OCI-LY3 (cell line): ENCODE results near the gene MAN1A1.

ENCODE experiments used
- H2AFZ ChIP-seq: fragments of 200-600, 300-600 bp; shearing (Covaris generic); 2 replicates; pipeline ENCODE4 v1.6.0; 2014; ENCODE audit warnings: antibody characterized with exemption, low read depth, low read length
- H3K27ac ChIP-seq: fragments of 200-600, 300-600 bp; sonication (generic); 2 replicates; pipeline ENCODE4 v1.5.1; 2014; ENCODE audit warnings: mild to moderate bottlenecking, low read length, moderate library complexity, mixed read lengths
- H3K27me3 ChIP-seq: fragments of 200-600, 300-600 bp; sonication (generic); 2 replicates; pipeline ENCODE4 v1.6.1; 2014; ENCODE audit warnings: low read depth, low read length, mixed read lengths
- H3K36me3 ChIP-seq: fragments of 200-600, 300-600 bp; sonication (generic); replicated peaks from 2 replicates; pipeline ENCODE3; 2014; ENCODE audit warnings: low read depth, low read length, mixed read lengths
- H3K4me1 ChIP-seq: fragments of 300-600, 200-600 bp; sonication (generic); 2 replicates; pipeline ENCODE4 v1.6.1; 2014; ENCODE audit warnings: low read length, mixed read lengths
- H3K4me2 ChIP-seq: fragments of 200-600, 300-600 bp; sonication (generic); 2 replicates; pipeline ENCODE4 v1.6.1; 2014; ENCODE audit warnings: low read length, mixed read lengths
- H3K4me3 ChIP-seq: fragments of 300-600, 200-600 bp; sonication (generic); 2 replicates; pipeline ENCODE4 v1.5.1; 2014; ENCODE audit warnings: antibody characterized with exemption, mild to moderate bottlenecking, low read length, moderate library complexity
- H3K79me2 ChIP-seq: fragments of 300-600, 200-600 bp; shearing (Covaris generic); 2 replicates; pipeline ENCODE4 v1.6.1; 2014; ENCODE audit warnings: mild to moderate bottlenecking, low read length, mixed read lengths
- H3K9ac ChIP-seq: fragments of 300-600, 200-600 bp; shearing (Covaris generic); 2 replicates; pipeline ENCODE4 v1.6.0; 2014; ENCODE audit warnings: mild to moderate bottlenecking, low read length, moderate library complexity
- H3K9me3 ChIP-seq: fragments of 200-600, 300-600 bp; shearing (Covaris generic); 2 replicates; pipeline ENCODE4 v1.6.1; 2014; ENCODE audit warnings: low read length, mixed read lengths; ENCODE audit not compliant: insufficient read depth
- H4K20me1 ChIP-seq: fragments of 200-600, 300-600 bp; sonication (generic); 2 replicates; pipeline ENCODE4 v1.6.1; 2016; ENCODE audit warnings: low read length, mixed read lengths; ENCODE audit not compliant: insufficient read depth
- CTCF ChIP-seq: fragments of 200-600, 300-600 bp; sonication (generic); IDR thresholded peaks from 2 replicates; pipeline ENCODE4 v1.5.1; 2014; ENCODE audit warnings: antibody characterized with exemption, low read length, low read depth
- EZH2phosphoT487 ChIP-seq: fragments of 200-600 bp; shearing (Covaris generic); IDR thresholded peaks from 2 replicates; pipeline ENCODE4 v1.6.1; 2018; ENCODE audit warnings: antibody characterized with exemption, mixed run types, low read depth

MAN1A1 gene

GRCh38 chr6:119333063-119333609, 16.4 kb downstream of the MAN1A1 start:
- Histone ChIP-seq H2AFZ (no peak overlapping the region), H3K9me3 (no peaks in the 10 kb centered on the region), H3K4me3 (no peak overlapping the region), H3K4me1 (peaks cover 6% of the 10 kb centered on the region), H3K9ac (no peak overlapping the region), H3K27ac (no peak overlapping the region), H3K27me3 (no peaks in the 10 kb centered on the region), H4K20me1 (no peaks in the 10 kb centered on the region), H3K79me2 (no peaks in the 10 kb centered on the region), H3K36me3 (no peaks in the 10 kb centered on the region), H3K4me2 (no peak overlapping the region)
- TF ChIP-seq CTCF (no peak), EZH2phosphoT487 (no peak)

- H3K79me2 ChIP-seq, result no peaks in the 10 kb centered on the region
- no peak overlapping the region for H3K9ac ChIP-seq
- H3K36me3 ChIP-seq, result no peaks in the 10 kb centered on the region
- no peaks in the 10 kb centered on the region for H3K9me3 ChIP-seq
- no peak overlapping the region for H3K4me2 ChIP-seq
- no peak overlapping the region for H3K27ac ChIP-seq
- no peak overlapping the region for H3K4me3 ChIP-seq
- H3K27me3 ChIP-seq, result no peaks in the 10 kb centered on the region
- TF ChIP-seq CTCF, result no peak
- no peak for TF ChIP-seq EZH2phosphoT487
- H4K20me1 ChIP-seq, result no peaks in the 10 kb centered on the region
- H3K4me1 ChIP-seq, result peaks cover 6% of the 10 kb centered on the region
- H2AFZ ChIP-seq, result no peak overlapping the region
Measured at GRCh38 chr6:119331663-119332286, 17.8 kb downstream of the MAN1A1 start.

GRCh38 chr6:119330520-119331113, 18.9 kb downstream of the MAN1A1 start:
- H3K27ac ChIP-seq, result no peak overlapping the region
- no peak overlapping the region for H2AFZ ChIP-seq
- no peaks in the 10 kb centered on the region for H3K9me3 ChIP-seq
- no peaks in the 10 kb centered on the region for H3K36me3 ChIP-seq
- peaks cover 6% of the 10 kb centered on the region for H3K4me1 ChIP-seq
- no peak overlapping the region for H3K4me3 ChIP-seq
- H3K27me3 ChIP-seq, result no peaks in the 10 kb centered on the region
- H4K20me1 ChIP-seq, result no peaks in the 10 kb centered on the region
- H3K4me2 ChIP-seq, result no peak overlapping the region; the same call in 1 of the 2 replicates
- no peaks in the 10 kb centered on the region for H3K79me2 ChIP-seq
- no peak overlapping the region for H3K9ac ChIP-seq
- TF ChIP-seq EZH2phosphoT487, result no peak
- no peak for TF ChIP-seq CTCF

- H3K36me3 ChIP-seq, result no peaks in the 10 kb centered on the region
- no peaks in the 10 kb centered on the region for H4K20me1 ChIP-seq
- peaks cover 6% of the 10 kb centered on the region for H3K4me1 ChIP-seq
- no peak overlapping the region for H3K9ac ChIP-seq
- no peaks in the 10 kb centered on the region for H3K27me3 ChIP-seq
- no peaks in the 10 kb centered on the region for H3K9me3 ChIP-seq
- H2AFZ ChIP-seq, result no peak overlapping the region
- H3K27ac ChIP-seq, result no peak overlapping the region
- no peak overlapping the region for H3K4me3 ChIP-seq
- no peak overlapping the region for H3K4me2 ChIP-seq
- H3K79me2 ChIP-seq, result no peaks in the 10 kb centered on the region
- TF ChIP-seq CTCF (no peak), EZH2phosphoT487 (no peak)
Measured at GRCh38 chr6:119329794-119330180, 19.8 kb downstream of the MAN1A1 start.
